Measurements from ENCODE around the gene EPPIN.
"Not testable (repeated sequence)": the region's sequence is repeated elsewhere in the genome, so short reads cannot be mapped to it uniquely, and the experiment has no call there.

EPPIN gene
- 0 reads per million in 2 experiments for total RNA-seq

- DNase-seq (ENCODE audit: low read depth): no peak
These were observed at the start of gene EPPIN for GRCh38 chr20:45547206-45547770. Gene EPPIN (minus strand): TSS chr20:45547401. CDS start chr20:45547357, 44 bp downstream.

DNA sequence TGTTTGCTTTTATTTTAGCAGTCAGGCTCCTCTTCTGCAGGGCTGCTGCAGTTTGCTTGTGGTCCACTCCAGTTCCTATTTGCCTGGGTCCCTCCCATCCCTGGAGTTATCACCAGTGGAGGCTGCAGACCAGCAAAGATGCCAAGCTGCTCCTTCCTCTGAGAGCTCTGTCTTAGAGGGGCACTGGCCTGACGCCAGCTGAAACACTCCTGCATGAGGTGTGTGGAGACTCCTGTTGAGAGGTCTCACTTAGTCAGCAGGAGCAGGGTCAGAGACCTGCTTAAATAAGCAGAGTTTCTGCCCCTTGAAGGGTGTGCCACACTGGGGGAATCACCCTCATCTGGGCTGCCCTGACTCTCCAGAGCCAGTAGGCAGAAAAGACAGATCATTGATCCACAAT lies 48.0 kb upstream of the EPPIN start:
- DNase-seq (ENCODE audit: low read depth): no peak

- DNase-seq (ENCODE audit: low read depth): no peak
These were observed 46.3 kb upstream of the EPPIN start for GRCh38 chr20:45593498-45593897.

GRCh38 chr20:45592574-45593189 lies 45.5 kb upstream of the EPPIN start:
- no peak for DNase-seq (ENCODE audit: low read depth)

GRCh38 chr20:45589725-45590124 lies 42.5 kb upstream of the EPPIN start:
- DNase-seq (ENCODE audit: low read depth): no peak

GRCh38 chr20:45588800-45589199 lies 41.6 kb upstream of the EPPIN start:
- no peak for DNase-seq (ENCODE audit: low read depth)

- DNase-seq (ENCODE audit: low read depth): not testable (repeated sequence)
These were observed 38.8 kb upstream of the EPPIN start for GRCh38 chr20:45585986-45586385.

DNA sequence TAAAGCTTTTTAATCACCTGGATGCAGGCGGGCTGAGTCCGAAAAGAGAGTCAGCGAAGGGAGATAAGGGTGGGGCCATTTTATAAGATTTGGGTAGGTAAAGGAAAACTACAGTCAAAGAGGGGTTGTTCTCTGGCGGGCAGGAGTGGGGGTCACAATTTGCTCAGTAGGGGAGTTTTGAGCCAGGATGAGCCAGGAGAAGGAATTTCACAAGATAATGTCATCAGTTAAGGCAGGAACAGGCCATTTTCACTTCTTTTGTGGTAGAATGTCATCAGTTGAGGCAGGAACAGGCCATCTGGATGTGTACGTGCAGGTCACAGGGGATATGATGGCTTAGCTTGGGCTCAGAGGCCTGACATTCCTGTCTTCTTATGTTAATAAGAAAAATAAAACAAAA lies 37.1 kb upstream of the EPPIN start:
- DNase-seq (ENCODE audit: low read depth): not testable (repeated sequence)

DNA sequence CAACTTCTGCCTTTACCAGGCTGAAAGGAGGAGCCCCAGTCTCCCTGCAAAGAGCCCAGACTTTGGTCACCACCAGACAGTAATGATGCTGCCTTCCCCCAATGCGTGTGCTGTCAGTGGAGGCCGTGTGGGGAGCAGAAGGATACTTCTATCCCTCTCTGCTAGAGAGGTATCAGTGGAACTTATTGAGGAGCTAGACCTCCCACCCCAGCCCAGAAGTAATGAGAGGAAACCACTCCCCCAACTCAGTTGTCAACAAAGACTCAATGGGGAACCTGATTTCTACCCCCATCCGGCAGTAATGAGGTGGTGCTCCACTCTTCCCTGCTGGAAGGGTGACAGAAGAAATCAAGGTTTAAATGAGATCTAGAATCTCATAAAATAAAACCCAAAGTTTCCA lies 36.3 kb upstream of the EPPIN start:
- no peak for DNase-seq (ENCODE audit: low read depth)

DNA sequence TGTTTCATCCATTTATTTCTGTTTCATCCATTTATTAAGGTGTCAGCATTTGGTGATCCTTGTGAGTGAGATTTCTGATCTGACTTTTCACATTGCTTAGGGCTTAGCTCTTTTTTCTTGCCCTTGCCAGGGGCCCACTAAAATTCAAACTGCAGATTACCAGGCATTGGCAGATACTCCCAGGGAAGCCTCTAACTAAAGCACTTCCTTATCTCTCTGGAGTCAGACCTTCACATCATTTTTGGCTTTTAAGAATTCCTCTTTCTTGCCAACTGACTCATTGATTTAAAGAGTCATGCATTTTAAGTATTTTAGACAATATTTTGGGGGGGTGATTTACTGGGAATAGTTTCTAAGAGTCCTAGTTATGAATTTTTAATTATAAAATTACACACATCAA lies 34.5 kb upstream of the EPPIN start:
- DNase-seq (ENCODE audit: low read depth): no peak

DNA sequence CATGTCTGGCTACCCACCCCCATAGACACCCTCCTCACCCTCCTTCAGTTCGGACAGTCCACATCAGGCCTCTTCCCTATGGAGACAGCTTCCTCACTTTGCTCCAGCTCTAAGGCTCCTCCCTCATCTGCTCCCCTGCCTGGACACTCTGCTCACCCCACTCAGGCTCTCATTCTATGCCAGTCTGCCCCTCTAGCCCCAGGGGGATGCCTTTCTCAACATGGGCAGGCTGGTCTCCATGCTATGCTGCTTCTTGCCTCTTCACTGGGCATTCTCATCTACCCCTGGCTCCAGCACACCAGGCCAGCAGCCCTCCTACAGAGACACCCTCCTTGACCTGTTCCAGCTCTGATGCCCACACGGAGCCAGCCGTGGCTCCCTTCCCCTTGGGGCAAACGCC lies 32.0 kb upstream of the EPPIN start, which contains the start of gene WFDC8:
Gene WFDC8 (minus strand): TSS at position 101 of the 400 bp plus-strand sequence. CDS start 37 bp downstream, at position 64.
- DNase-seq (ENCODE audit: low read depth): no peak

DNA sequence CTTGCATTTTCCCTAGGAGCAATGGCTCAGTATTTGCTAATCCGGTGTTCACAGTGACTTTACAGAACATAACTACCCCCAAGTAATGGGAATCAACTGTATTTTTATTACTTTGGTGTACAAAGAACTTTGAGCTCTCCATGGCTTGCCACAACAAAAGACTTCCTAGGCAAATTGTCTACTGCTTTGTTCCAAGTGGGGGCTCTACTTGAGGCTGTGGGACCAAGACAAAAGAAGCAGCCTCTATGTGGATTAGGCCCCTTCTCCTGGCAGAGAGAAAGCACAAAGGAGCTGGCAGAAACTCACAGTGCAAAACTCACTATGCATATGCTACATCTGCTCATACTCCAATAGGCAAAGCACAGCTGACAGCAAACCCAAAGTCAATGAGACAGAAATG lies 31.0 kb upstream of the EPPIN start:
- DNase-seq (ENCODE audit: low read depth): no peak

DNA sequence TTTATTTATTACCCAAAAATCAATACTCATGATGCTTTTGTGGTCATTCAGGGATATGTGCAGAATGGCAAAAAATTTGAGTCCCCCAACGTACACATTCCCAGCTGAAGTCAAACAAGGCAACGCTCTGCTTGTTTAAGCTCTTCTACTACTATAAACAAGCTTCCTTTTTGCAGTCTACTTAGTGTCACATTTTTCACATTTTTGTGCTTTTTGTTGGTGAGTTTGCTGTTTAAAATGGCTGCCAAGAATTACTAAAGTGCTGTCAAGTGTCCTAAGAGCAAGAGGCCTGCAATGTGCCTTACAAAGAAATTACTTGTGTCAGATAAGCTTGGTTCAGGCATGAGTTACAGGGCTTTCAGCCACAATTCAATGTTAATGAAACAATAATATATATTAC lies 29.8 kb upstream of the EPPIN start:
- DNase-seq (ENCODE audit: low read depth): no peak

GRCh38 chr20:45575931-45576330 lies 28.7 kb upstream of the EPPIN start:
- no peak for DNase-seq (ENCODE audit: low read depth)

DNA sequence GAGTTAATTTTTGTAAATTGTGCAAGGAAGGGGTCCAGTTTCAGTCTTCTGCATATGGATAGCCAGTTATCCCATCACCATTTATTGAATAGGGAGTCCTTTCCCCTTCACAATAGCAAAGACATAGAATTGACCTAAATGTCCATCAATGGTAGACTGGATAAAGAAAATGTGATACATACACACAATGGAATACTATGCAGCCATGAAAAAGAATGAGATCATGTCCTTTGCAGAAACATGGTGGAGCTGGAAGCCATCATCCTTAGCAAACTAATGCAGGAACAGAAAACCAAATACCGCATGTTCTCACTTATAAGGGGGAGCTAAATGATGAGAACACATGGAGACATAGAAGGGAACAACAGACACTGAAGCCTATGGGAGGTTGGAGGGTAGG lies 22.4 kb upstream of the EPPIN start:
- DNase-seq (ENCODE audit: low read depth): not testable (repeated sequence)

DNA sequence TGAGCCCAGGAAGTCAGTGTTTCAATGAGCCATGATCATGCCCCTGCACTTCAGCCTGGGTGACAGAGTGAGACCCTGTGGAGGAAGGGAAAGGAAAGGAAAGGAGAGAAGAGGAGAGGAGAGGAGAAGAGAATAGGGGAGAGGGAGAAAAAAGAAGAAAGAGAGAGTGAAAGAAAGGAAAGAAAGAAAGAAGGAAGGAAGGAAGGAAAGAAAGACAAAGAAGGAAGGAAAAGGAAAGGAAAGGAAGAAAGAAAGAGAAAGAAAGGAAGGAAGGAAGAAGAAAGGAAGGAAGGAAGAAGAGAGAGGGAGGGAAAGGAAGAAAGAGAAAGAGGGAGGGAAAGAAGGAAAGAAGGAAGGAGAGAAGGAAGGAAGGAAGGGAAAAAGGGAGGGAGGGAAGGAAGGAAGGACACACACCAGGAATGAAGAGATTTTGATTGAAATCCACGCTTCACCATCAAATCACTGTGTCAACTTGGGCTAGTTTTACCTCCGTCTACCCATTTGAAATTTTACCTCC lies 17.6 kb upstream of the EPPIN start:
- no peak for DNase-seq (ENCODE audit: low read depth)

- no peak for DNase-seq (ENCODE audit: low read depth)
These were observed 8.0 kb upstream of the EPPIN start for GRCh38 chr20:45555198-45555597.

DNA sequence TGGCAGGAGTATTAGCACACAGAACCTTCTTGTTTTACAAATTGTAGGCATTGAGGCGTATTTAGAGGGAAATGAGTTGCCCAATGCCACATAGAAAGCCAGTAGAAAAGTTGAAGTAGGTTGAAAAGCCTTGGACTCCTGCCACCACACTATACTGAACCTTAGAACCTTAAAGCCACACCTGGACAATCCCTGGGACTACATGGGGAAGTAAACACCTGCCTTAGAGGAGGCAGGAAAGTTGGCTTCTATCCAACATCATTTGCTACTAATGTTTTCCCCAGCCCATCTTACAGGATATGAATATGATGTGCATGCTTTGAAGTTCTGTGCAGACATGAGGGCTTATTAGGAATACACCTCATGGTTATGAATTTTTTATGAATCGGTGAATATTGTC lies 5.3 kb upstream of the EPPIN start:
- no peak for DNase-seq (ENCODE audit: low read depth)

GRCh38 chr20:45550765-45551164 lies 3.6 kb upstream of the EPPIN start:
- no peak for DNase-seq (ENCODE audit: low read depth)

GRCh38 chr20:45548410-45548809 lies 1.2 kb upstream of the EPPIN start:
- DNase-seq (ENCODE audit: low read depth): no peak

DNA sequence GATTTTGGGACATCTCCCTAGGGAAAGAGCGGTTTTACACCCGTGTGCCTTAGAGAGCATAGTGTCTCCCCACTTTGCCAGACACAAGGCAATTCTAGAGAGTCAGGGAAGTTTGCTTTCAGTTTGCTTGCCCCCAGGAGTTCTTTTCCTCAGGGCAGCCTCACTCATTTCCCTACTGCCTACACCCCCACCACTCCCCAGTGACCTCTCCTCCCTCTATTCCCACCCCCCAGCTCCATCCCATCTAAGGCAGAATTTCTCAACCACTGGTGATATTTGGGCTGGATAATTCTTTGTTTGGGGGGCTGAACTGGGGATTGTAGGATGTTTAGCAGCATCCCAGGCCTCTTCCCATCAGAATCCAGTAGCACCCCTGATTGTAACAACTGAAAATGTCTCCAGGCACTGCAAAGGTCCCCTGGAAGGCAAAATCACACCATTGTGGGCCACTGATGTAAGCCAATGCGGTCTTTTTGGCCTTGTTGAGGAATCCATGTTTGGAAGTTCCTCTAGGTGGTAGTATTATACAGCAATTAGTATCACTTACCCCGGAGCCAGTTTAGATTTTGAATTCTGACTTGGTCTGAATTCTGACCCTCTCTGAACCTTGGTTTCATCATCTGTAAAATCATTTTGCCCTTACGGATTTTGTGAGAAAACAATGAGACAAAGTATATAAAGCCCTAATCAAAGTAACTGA lies 1.3 kb downstream of the EPPIN start:
- no peak for DNase-seq (ENCODE audit: low read depth)

DNA sequence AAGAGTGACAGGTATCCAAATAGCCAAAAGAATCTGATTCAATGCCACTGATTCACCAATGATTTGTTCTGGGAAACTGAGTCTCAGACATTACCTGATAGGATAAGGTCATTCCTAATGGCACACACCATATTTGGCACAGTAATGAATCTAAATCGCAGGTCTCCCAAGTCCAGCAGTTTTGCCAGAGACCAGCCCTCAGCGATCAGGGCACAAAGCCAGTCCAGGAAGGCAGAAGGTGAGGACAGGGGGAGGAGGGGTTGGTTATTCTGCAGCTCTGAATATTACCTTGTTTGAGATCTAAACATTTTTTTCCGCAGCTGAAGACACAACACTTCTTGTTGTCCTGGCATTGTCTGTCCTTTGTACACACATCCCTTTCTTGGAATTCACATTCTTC lies 1.9 kb downstream of the EPPIN start:
- no peak for DNase-seq (ENCODE audit: low read depth)

- DNase-seq (ENCODE audit: low read depth): no peak
These were observed 7.8 kb downstream of the EPPIN start, which contains the start of gene WFDC6 for GRCh38 chr20:45539382-45539781. Gene WFDC6 (minus strand): TSS chr20:45539482. CDS start chr20:45539407, 75 bp downstream.

All from T follicular helper cell (primary cell).